Loucy (cell line): ENCODE results near the gene PCYT2.

Experiments
- EZH2phosphoT487 ChIP-seq: fragments of 200-600 bp; IDR thresholded peaks from 2 replicates; pipeline ENCODE4 v1.6.1; 2018; ENCODE audit warnings: antibody characterized with exemption, mild to moderate bottlenecking, moderate library complexity, borderline replicate concordance
- TF ChIP-seq, protein P1 (sequence below): fragments of 200-600 bp; sonication (generic); conservative IDR thresholded peaks from 2 replicates; pipeline ENCODE4 v1.5.1; 2014; ENCODE audit warnings: mild to moderate bottlenecking, antibody characterized with exemption, low read length

DNA sequence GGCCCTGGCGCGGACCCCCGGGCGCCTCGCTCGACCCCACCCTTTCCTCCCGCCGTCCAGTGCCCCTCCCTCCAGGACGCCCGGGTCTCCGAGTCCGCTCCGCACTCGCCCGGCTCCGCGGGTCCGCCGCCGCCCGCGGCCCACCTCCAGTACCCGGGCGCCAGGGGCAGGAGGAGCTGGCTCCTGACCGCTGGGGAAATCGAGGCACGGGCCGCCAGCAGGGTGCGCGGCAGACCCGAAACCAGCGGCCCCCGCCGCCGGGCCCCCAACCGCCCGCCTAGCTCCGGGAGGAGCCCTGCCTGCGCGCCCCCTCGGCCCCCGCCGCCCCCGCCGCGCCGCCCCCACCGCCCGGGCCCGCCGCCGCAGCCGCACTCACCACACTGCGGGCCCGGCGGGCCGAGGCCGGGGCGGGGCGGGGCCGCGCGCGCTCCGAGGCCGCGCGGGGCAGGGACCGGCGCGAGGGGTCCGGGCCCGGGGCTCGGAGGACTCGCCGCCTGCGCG, 16.0 kb upstream of the PCYT2 start:
- TF ChIP-seq, protein P1, sequence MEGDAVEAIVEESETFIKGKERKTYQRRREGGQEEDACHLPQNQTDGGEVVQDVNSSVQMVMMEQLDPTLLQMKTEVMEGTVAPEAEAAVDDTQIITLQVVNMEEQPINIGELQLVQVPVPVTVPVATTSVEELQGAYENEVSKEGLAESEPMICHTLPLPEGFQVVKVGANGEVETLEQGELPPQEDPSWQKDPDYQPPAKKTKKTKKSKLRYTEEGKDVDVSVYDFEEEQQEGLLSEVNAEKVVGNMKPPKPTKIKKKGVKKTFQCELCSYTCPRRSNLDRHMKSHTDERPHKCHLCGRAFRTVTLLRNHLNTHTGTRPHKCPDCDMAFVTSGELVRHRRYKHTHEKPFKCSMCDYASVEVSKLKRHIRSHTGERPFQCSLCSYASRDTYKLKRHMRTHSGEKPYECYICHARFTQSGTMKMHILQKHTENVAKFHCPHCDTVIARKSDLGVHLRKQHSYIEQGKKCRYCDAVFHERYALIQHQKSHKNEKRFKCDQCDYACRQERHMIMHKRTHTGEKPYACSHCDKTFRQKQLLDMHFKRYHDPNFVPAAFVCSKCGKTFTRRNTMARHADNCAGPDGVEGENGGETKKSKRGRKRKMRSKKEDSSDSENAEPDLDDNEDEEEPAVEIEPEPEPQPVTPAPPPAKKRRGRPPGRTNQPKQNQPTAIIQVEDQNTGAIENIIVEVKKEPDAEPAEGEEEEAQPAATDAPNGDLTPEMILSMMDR, result no peak
- no peak for TF ChIP-seq EZH2phosphoT487
